Amniotic stem cell (primary cell): Measurements from ENCODE around the gene GPR108.
"Not testable (repeated sequence)": the region's sequence is repeated elsewhere in the genome, so short reads cannot be mapped to it uniquely, and the experiment has no call there.

ENCODE experiments used
- DNase-seq: peaks from one replicate; lab custom pipeline; 2025; lab: John Stamatoyannopoulos, UW

GPR108 gene

DNA sequence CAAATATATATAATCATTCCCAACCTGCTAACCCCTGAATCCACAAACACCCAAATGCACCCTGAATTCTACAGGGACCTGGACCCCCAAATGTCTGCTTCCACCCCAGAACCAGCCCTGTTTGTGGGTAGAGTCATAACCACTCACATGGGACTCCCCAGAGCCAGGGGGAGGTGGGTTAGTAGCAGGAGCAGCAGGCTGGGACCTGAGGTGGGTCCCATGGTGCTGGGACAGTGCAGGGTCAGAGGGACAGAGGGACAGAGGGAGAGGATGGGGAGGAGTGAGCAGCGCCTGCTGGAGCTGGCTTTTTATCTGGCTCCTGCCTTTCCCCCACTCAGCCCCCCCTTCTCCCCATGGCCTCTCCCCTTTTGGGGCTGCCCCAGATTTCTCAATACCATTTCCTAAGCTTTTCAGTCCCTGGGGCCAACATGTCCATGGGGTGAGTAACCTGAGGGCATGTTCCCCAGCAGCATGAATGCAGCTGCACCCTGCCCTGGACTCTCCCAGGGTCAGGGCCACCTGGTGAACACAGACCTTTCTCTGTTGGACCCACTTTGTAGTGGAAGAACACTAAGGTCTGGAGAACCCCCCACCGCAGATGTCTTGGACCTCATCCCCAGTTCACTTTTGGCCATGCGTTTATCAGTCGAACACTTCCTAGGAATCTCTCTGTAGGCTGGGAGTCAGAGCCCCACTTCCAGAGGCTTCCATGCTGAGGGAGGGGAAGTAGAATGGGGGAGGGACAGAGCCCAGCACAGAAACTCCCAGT lies 16.8 kb downstream of the GPR108 start, which contains the start of gene C3:
C3 (minus strand) TSS at position 282 of the 769 bp plus-strand sequence; CDS start at position 221, 61 bp downstream.
- no peak for DNase-seq

DNA sequence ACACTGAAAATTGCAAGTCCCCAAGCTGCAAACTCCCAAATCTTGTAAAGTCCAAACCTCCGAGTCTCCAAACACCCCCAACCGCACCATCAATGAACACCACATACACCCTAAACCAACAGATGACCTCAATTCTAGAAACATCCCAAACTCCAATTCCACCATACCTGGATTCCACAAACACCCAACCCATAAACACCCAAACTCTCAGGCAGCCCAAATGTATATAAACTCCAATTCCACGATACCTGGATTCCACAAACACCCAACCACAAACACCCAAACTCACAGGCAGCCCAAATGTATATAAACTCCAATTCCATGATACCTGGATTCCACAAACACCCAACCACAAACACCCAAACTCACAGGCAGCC lies 17.4 kb downstream of the GPR108 start:
- no peak for DNase-seq

DNA sequence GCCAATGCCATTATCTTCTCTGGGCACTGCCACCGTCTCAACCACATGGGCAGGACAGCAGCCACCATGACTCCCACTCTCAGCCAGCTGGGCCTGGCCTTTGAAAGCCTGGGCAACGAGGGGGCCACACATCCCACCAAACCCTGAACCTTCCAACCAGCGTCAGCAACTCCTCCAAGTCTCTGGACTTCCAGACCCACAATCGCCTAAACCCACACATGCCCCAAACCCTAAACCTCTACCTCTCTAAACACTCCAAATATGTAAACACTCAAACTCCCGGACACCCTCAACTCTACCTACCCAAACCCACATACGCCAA lies 17.9 kb downstream of the GPR108 start:
- no peak for DNase-seq

DNA sequence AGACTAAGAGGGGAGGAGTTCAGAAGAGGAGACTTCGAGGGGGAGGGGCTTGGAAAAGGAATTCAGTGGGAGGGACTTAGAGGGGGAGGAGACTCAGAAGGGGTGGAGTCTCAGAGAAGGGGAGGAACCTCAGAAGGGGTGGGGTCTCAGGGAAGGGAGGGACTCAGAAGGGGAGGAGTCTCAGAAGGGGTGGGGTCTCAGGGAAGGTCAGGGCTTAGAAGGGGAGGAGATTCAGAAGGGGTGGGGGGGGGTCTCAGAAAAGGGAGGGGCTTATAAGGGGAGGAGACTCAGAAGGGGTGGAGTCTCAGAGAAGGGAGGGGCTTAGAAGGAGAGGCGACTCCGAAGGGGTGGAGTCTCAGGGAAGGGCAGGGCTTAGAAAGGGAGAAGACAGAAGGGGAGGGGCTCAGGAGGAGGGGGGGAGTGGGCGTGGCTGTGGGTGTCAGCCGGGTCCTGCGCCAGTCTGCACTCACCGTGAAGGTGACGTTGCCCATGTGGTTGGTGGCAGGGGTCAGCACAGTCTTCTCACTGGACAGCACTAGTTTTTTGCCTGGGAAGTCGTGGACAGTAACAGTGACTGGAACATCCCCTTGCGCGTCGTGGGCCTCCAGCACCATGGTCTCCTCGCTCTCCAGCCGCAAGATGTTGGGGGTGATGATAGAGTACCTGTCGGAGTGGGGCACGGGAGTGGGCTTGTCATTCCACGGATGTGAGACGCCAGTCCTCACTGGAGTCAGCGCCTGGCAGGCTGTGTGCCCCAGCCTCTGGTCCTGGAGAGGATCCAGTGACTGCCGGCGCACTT lies 18.4 kb downstream of the GPR108 start:
- no peak for DNase-seq

DNA sequence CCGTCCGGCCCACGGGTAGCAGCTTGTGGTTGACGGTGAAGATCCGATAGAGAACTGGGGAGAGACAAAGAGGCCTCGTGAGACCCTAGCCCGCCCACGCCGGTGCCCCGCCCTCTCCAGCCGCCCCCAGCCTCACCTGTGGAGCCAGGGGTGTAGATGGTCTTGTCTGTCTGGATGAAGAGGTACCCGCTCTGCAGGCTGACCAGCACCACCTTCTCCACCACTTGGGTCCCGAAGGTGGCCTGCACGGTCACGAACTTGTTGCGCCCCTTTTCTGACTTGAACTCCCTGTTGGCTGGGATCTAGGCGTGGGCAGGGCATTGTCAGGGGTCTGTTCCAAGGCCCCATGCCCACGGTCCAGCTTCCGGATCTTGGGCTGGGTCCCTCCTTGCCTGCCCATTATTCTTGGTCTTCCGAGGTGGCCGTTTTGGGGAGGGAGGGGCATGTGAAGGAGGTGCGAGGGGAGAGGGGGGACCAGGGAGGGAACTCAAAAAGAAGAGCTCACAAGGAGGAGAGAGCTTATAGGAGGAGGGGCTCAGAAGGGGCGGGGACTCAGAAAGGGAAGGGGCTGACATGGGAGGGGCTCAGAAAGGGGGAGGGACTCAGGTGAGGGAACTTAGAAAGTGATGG lies 19.2 kb downstream of the GPR108 start:
- no peak for DNase-seq

GRCh38 chr19:6717441-6717971 lies 19.9 kb downstream of the GPR108 start:
- DNase-seq: no peak

- DNase-seq: no peak
These were observed 20.3 kb downstream of the GPR108 start for GRCh38 chr19:6717036-6717435.

GRCh38 chr19:6716610-6716970 lies 20.8 kb downstream of the GPR108 start:
- no peak for DNase-seq

- no peak for DNase-seq
These were observed 22.4 kb downstream of the GPR108 start for GRCh38 chr19:6714749-6715555.

DNA sequence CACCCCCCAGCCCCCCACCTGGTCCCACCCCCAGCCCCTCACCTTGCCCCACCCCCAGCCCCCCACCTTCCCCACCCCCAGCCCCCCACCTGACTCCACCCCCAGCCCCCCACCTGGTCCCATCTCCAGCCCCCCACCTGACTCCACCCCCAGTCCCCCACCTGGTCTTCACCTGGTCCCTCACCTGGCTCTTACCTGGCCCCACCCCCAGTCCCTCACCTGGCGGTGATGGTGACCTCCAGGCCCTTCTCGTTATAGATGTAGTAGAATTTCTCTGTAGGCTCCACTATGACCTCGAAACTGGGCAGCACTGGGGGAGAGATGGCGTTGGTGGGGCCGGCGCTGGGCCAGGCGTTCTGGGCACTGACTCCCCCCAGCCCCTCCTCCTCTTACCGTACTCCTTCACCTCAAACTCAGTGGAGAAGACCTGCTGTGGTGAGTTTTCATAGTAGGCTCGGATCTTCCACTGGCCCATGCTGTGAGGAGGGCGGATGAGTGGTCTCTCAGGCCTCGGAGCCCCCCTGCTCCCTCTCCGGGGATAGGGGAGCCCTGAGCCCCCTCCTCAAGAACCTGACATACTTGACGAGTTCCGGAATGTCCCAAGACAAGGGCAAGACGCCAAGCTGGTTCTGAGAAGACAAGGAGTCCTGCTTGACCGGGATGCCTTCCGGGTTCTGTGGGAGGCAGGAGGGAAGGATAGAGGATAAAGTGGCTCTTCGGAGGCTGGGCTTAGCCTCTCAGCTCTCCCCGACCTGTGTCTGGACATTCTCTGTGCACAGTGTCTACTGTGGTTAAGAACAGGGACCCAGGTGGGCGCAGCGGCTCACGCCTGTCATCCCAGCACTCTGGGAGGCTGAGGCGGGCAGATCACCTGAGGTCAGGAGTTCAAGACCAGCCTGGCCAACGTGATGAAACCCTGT lies 23.3 kb downstream of the GPR108 start:
- DNase-seq: no peak

DNA sequence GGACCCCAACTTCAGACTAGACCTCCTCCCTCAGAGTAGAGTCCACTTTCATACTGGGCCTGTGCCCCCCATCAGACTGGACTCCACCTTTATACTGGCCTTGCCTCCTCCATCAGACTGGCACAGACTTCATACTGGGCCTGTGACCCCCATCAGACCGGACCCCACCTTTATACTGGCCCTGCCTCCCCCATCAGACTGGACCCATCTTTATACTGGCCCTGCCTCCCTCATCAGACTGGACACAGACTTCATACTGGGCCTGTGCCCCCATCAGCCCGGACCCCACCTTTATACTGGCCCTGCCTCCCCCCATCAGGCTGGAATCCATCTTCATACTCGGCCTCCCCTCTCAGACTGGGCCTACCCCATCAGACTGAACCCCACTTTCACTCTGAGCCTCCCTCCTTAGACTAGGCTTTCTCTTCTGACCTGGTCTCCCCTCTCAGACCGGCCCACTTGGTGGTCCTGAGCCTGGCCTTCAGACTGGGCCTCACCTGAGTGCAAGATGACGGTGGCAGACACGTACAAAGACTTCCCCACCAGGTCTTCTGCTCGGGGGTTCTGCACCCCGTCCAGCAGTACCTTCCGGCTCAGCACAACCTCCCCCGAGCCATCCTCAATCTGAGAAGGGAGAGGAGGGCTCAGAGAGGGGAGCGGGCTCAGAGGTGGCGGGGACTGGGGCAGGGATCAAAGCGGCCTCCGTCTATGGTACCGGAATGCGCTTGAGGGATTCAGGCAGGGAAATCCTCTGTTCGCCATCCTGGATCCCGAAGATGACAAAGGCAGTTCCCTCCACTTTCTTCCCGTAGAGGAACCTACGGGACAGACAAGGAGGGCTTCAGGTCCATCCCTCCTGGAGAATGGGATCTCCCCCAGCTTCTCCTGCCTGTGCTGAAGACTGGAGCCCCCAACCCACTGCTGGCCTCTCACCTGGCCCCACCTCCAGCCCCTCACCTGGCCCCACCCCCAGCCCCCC lies 24.4 kb downstream of the GPR108 start:
- no peak for DNase-seq

GRCh38 chr19:6712231-6712630 lies 25.1 kb downstream of the GPR108 start:
- DNase-seq: no peak

GRCh38 chr19:6711605-6712004 lies 25.8 kb downstream of the GPR108 start:
- DNase-seq: no peak

- DNase-seq: no peak
These were observed 26.4 kb downstream of the GPR108 start for GRCh38 chr19:6711078-6711361.

GRCh38 chr19:6710273-6711077 lies 26.9 kb downstream of the GPR108 start:
- no peak for DNase-seq

- DNase-seq: no peak
These were observed 27.8 kb downstream of the GPR108 start for GRCh38 chr19:6709549-6709948.

- not testable (repeated sequence) for DNase-seq
These were observed 28.5 kb downstream of the GPR108 start for GRCh38 chr19:6708913-6709312.

DNA sequence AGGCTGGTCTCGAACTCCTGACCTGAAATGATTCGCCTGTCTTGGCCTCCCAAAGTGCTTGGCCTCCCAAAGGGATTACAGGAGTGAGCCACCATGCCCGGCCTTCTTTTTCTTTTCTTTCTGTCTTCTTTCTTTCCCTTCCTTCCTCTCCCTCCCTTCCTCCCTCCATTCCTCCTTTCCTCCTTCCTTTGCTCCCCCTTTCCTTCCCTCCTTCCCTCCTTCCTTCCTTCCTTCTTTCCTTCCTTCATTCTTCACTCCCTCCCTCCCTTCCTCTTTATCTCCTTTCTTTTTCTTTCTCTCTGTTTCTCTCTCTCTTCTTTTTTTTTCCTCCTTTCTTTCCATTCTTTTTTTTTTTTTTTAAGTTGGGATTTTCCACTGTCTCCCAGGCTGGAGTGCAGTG lies 29.0 kb downstream of the GPR108 start:
- no peak for DNase-seq

DNA sequence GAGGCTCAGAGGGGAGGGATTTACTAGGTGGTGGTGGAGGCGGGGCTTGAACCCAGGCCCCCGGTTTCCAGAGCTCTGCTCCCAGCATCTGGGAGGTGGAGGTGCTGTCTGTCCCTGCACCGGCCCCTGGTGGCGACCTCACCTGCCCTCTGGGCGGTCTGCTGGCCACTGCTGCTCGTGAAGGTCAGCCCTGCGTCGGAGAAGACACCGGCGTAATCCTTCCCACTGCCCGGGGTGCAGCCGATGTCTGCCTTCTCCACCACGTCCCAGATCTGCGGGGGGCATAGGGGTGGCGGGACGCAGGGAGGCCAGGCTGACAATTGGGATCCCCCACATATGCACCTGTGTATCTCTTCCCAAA lies 29.7 kb downstream of the GPR108 start:
- DNase-seq: no peak
